ENCODE measurements around the gene TMEM138. TPM values are rescaled to one million over a fixed set of nuclear protein-coding genes. Genes with fewer than 3 reads are reported as not detected.

The TMEM138 gene
- total and polyA plus RNA-seq, 4 donors = 13.5 to 39.6 (median 24.2) TPM

- Histone ChIP-seq H3K9ac (ENCODE audit: low read depth in 1 of 2, low read length in 2 of 2) (no peak overlapping the region), H3K9me3 (ENCODE audit: control insufficient read depth in 4 of 4, low read length in 3 of 4) (no peaks in the 10 kb centered on the region), H3K4me1 (ENCODE audit: control insufficient read depth in 4 of 4, insufficient read depth in 4 of 4, low read length in 3 of 4) (no peaks in the 10 kb centered on the region), H3K27ac (ENCODE audit: low read depth in 1 of 2, low read length in 2 of 2) (no peak overlapping the region), H3K27me3 (ENCODE audit: control insufficient read depth in 4 of 4, insufficient read depth in 4 of 4, low read length in 3 of 4) (no peaks in the 10 kb centered on the region), H3K4me3 (ENCODE audit: low read depth in 1 of 3, low read length in 3 of 3) (no peak overlapping the region), H3K36me3 (ENCODE audit: control insufficient read depth in 4 of 4, insufficient read depth in 3 of 4, low read depth in 1 of 4, low read length in 3 of 4) (peaks cover 19 to 73% (median 68%) of the 10 kb centered on the region in 4 donors)
- no peak for DNase-seq (ENCODE audit: low spot score)
- TF ChIP-seq GABPA (IDR thresholded peaks at IDR 0.05 in 1 of 2, conservative IDR thresholded peaks at IDR 0.05 in 1 of 2) = no peak
- no peak for TF ChIP-seq YY1 (IDR thresholded peaks at IDR 0.05)
- no peak for TF ChIP-seq HNF4A (conservative IDR thresholded peaks at IDR 0.05)
- no peak for TF ChIP-seq NR2F2 (IDR thresholded peaks at IDR 0.05)
- TF ChIP-seq RAD21 (IDR thresholded peaks at IDR 0.05) = no peak
- TF ChIP-seq CTCF (IDR thresholded peaks at IDR 0.05; ENCODE audit: low read depth, low read length, missing input control) = no peak
- TF ChIP-seq ATF3 (IDR thresholded peaks at IDR 0.05) = no peak
- TF ChIP-seq FOXA1 (IDR thresholded peaks at IDR 0.05) = no peak
- no peak for TF ChIP-seq ZBTB33 (IDR thresholded peaks at IDR 0.05)
- TF ChIP-seq RXRA (IDR thresholded peaks at IDR 0.05) = no peak
- TF ChIP-seq HNF4G (IDR thresholded peaks at IDR 0.05) = no peak
- TF ChIP-seq TAF1 (conservative IDR thresholded peaks at IDR 0.05) = no peak
- no peak for TF ChIP-seq SP1 (IDR thresholded peaks at IDR 0.05)
- no peak for TF ChIP-seq FOXA2 (IDR thresholded peaks at IDR 0.05)
- TF ChIP-seq MAX (IDR thresholded peaks at IDR 0.05) = no peak
- TF ChIP-seq REST (IDR thresholded peaks at IDR 0.05) = no peak
- TF ChIP-seq JUND (IDR thresholded peaks at IDR 0.05) = no peak
- no peak for TF ChIP-seq EGR1 (IDR thresholded peaks at IDR 0.05; ENCODE audit: low read depth in 2 of 2)
- WGBS = 85% methylated on average over 2 of the region's 2 CpGs
Measured at GRCh38 chr11:61315260-61315659, 46.9 kb upstream of the TMEM138 start.
